Body of pancreas (tissue), 4 donors: Measurements from ENCODE around the gene POU4F3.

Experiments used
- CTCF ChIP-seq, 7 experiments: fragments of 450-650 bp in 4 of 7; fragments of 200-600 bp in 3 of 7; sonication (generic) in 3 of 7; IDR thresholded peaks; one replicate each; pipeline ENCODE4 v1.5.1; 2016 to 2019; ENCODE audit warnings: antibody characterized with exemption in 7 of 7
- POLR2A ChIP-seq, 3 donors: fragments of 450-650 bp; IDR thresholded peaks; one replicate each; pipeline ENCODE4 v1.6.1; 2016; ENCODE audit warnings: antibody characterized with exemption in 3 of 3, mild to moderate bottlenecking in 2 of 3

GRCh38 chr5:146302406-146302805 is 36.2 kb upstream of the POU4F3 start:
- TF ChIP-seq CTCF (IDR thresholded peaks at IDR 0.05) (no peak), POLR2A (IDR thresholded peaks at IDR 0.05) (no peak)
